PC-3 (cell line): ENCODE measurements around the gene AURKB. TPM values are rescaled to one million over a fixed set of nuclear protein-coding genes. Genes with fewer than 3 reads are reported as not detected.
A peak's percentile ranks its signal among the peaks of the same experiment; 100 is the strongest.

ENCODE experiments used
- ATAC-seq: fragments of 200-7000 bp; cut with Tn5 transposase; 2 replicates; pipeline ENCODE4 v1.9.1; 2020; ENCODE audit warnings: mild to moderate bottlenecking, moderate library complexity
- BruUV-seq: library from RNA; stranded (reverse); fragments of 400-500 nt; replicated peaks from 2 replicates; lab custom pipeline; 2021; lab: Mats Ljungman, UMichigan
- CTCF ChIA-PET: fragments of 300-600 bp; sonication (Branson Sonifier 250); formaldehyde crosslinking; loops from one replicate; lab custom pipeline; 2022; ENCODE audit warnings: antibody characterized with exemption; lab: Charles Lee
- POLR2A ChIA-PET: fragments of 300-600 bp; sonication (Branson Sonifier 250); formaldehyde crosslinking; loops from one replicate; lab custom pipeline; 2022; ENCODE audit warnings: antibody characterized with exemption; ENCODE audit not compliant: unreplicated experiment; lab: Charles Lee
- DNase-seq: peaks from one replicate; pipeline ENCODE4 v3.0.0-alpha.2; 2015
- H2AFZ ChIP-seq: fragments of 300-600 bp; sonication (generic); 2 replicates; pipeline ENCODE4 v1.6.0; 2016; ENCODE audit warnings: antibody characterized with exemption, low read length
- H3F3A ChIP-seq: fragments of 300-600 bp; sonication (generic); one replicate; pipeline ENCODE4 v1.6.0; 2017; ENCODE audit warnings: antibody characterized with exemption, low read length, control low read depth, mild to moderate bottlenecking; ENCODE audit not compliant: unreplicated experiment
- H3K27ac ChIP-seq: fragments of 300-600 bp; sonication (generic); 2 replicates; pipeline ENCODE4 v1.5.1; 2016; ENCODE audit warnings: mild to moderate bottlenecking, low read length
- H3K27me3 ChIP-seq: fragments of 300-600 bp; sonication (generic); 2 replicates; pipeline ENCODE4 v1.6.1; 2016; ENCODE audit warnings: low read length, mixed read lengths
- H3K36me3 ChIP-seq: fragments of 300-600 bp; sonication (generic); 2 replicates; pipeline ENCODE4 v1.6.1; 2016; ENCODE audit warnings: low read depth, mixed run types, low read length, mixed read lengths
- H3K4me1 ChIP-seq: fragments of 300-600 bp; sonication (generic); 2 replicates; pipeline ENCODE4 v1.5.1; 2016; ENCODE audit warnings: low read length; ENCODE audit not compliant: insufficient read depth
- H3K4me2 ChIP-seq: fragments of 300-600 bp; sonication (generic); 2 replicates; pipeline ENCODE4 v1.6.0; 2016; ENCODE audit warnings: low read length
- H3K4me3 ChIP-seq: fragments of 300-600 bp; sonication (generic); 2 replicates; pipeline ENCODE4 v1.5.1; 2016; ENCODE audit warnings: mild to moderate bottlenecking, low read length, mixed read lengths
- H3K79me2 ChIP-seq: fragments of 300-600 bp; sonication (generic); 2 replicates; pipeline ENCODE4 v1.6.1; 2017; ENCODE audit warnings: low read length, mixed read lengths
- H3K9ac ChIP-seq: fragments of 300-600 bp; sonication (generic); 2 replicates; pipeline ENCODE4 v1.6.0; 2016; ENCODE audit warnings: mild to moderate bottlenecking, low read length
- H3K9me2 ChIP-seq: fragments of 300-600 bp; sonication (generic); replicated peaks from 2 replicates; pipeline ENCODE4 v1.6.1; 2016; ENCODE audit warnings: mixed run types, low read length, mixed read lengths
- H3K9me3 ChIP-seq: fragments of 300-600 bp; sonication (generic); 2 replicates; pipeline ENCODE4 v1.6.1; 2016; ENCODE audit warnings: low read length, mixed read lengths
- H4K20me1 ChIP-seq: fragments of 300-600 bp; sonication (generic); 2 replicates; pipeline ENCODE4 v1.6.1; 2016; ENCODE audit warnings: low read length, mixed read lengths
- CTCF ChIP-seq: fragments of 300-600 bp; sonication (generic); conservative IDR thresholded peaks from 2 replicates; pipeline ENCODE4 v1.5.1; 2017; ENCODE audit warnings: antibody characterized with exemption, low read depth, mild to moderate bottlenecking, low read length
- EZH2 ChIP-seq: fragments of 300-600 bp; sonication (generic); IDR thresholded peaks from one replicate; pipeline ENCODE4 v1.6.1; 2017; ENCODE audit warnings: antibody characterized with exemption, mild to moderate bottlenecking, low read length; ENCODE audit not compliant: unreplicated experiment
- EZH2phosphoT487 ChIP-seq: fragments of 300-600 bp; sonication (generic); IDR thresholded peaks from 2 replicates; pipeline ENCODE4 v1.6.1; 2018; ENCODE audit warnings: mild to moderate bottlenecking, antibody characterized with exemption, low read length, borderline replicate concordance
- intact Hi-C: fragments of 100-400 bp; cut with micrococcal nuclease; formaldehyde crosslinking; loops from 2 replicates; pipeline ENCODE4 v1.9.0; 2023
- total RNA-seq: library from RNA; depleted of rRNA; stranded (reverse); fragments of >200 nt; gene quantifications from 2 replicates; pipeline ENCODE4 v1.2.3, GENCODE V29; 2014

Gene AURKB
- total RNA-seq, 1 experiment from 2014 or later, result 82.9 TPM

DNA sequence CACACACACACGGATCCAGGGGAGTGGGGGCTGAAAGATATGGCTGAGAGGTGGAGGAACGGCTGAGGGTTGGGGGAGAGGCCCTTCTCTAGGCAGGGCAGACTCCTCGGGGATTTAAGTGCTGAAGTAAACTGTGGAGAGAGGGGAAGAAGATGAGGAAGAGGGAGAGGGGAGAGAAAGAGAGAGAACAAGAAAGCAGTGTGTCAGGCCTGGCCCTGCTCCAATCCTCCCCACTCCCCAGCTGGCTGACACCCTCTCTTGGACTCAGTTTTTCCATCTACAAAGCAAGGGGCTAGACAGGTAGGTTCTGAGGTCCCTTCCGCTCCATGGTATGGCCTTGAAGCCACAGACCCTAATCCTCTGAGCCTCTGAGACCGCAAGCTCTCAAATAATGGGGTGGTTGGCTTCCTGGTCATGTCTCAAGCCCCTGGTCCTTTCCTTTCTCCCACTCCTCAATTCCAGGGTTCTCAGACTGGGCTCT is 49.6 kb downstream of the AURKB start:
- intact Hi-C loops, result no loop called here
- H3K4me1 ChIP-seq, result peaks cover 31% of the 10 kb centered on the region
- no peak overlapping the region for H3K27ac ChIP-seq
- 0 out of 2 replicates have a peak, but pooled peaks cover 2% of the 10 kb centered on the region for H4K20me1 ChIP-seq
- no peak overlapping the region for H3K9ac ChIP-seq
- TF ChIP-seq EZH2phosphoT487 (no peak), EZH2 (no peak), CTCF (no peak)
- ATAC-seq (no peak), DNase-seq (no peak)
- no peaks in the 10 kb centered on the region for H3K9me3 ChIP-seq
- H3K36me3 ChIP-seq, result no peaks in the 10 kb centered on the region; the same call in 1 of the 2 replicates
- CTCF ChIA-PET, result no interaction called here
- H3K9me2 ChIP-seq, result no peaks in the 10 kb centered on the region
- no peaks in the 10 kb centered on the region for H3F3A ChIP-seq
- no TSS peak for BruUV-seq
- POLR2A ChIA-PET, result no interaction called here
- peak overlapping the region; percentile 88; the same call in 1 of the 2 replicates for H3K4me3 ChIP-seq
- H3K79me2 ChIP-seq, result peaks cover 22% of the 10 kb centered on the region
- H3K27me3 ChIP-seq, result no peaks in the 10 kb centered on the region
- H3K4me2 ChIP-seq, result peak overlapping the region; percentile 96; the same call in 1 of the 2 replicates
- no peak overlapping the region for H2AFZ ChIP-seq

DNA sequence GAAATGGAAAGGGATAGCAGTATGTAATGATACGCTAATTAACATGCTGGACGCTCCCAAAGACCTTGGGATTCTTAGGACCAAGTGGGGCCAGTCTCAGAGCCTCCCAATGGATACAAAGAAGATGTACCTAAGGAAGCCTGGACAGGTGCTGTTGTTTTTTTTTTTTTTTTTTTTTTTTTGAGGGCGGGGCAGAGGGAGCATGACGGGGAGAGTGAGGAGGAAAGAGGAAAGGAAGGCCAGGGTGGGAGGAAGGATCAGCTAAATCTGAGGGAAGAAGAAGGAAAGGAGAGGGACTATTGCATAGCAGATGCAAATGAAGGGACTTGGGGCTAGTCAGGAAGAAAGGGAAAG is 50.2 kb downstream of the AURKB start:
- peaks cover 8% of the 10 kb centered on the region; the same call in 1 of the 2 replicates for H4K20me1 ChIP-seq
- no TSS peak for BruUV-seq
- peaks cover 35% of the 10 kb centered on the region for H3K4me1 ChIP-seq
- intact Hi-C loops, result no loop called here
- no peak for DNase-seq
- ChIA-PET POLR2A (no interaction called here), CTCF (no interaction called here)
- no peak overlapping the region for H2AFZ ChIP-seq
- H3K27ac ChIP-seq, result no peak overlapping the region
- no peak for ATAC-seq
- no peak overlapping the region for H3K4me2 ChIP-seq
- H3K79me2 ChIP-seq, result peaks cover 28% of the 10 kb centered on the region
- H3K4me3 ChIP-seq, result no peak overlapping the region
- no peaks in the 10 kb centered on the region for H3K9me2 ChIP-seq
- no peak overlapping the region for H3K9ac ChIP-seq
- H3K27me3 ChIP-seq, result no peaks in the 10 kb centered on the region
- no peaks in the 10 kb centered on the region; the same call in 1 of the 2 replicates for H3K36me3 ChIP-seq
- H3K9me3 ChIP-seq, result no peaks in the 10 kb centered on the region
- TF ChIP-seq CTCF (no peak), EZH2phosphoT487 (no peak), EZH2 (no peak)
- no peaks in the 10 kb centered on the region for H3F3A ChIP-seq

- DNase-seq (no peak), ATAC-seq (no peak)
- TF ChIP-seq CTCF (no peak), EZH2phosphoT487 (no peak), EZH2 (no peak)
- Histone ChIP-seq H3K9ac (no peak overlapping the region), H4K20me1 (peaks cover 13% of the 10 kb centered on the region; the same call in 1 of the 2 replicates), H3K9me2 (no peaks in the 10 kb centered on the region), H3K9me3 (no peaks in the 10 kb centered on the region), H3K4me1 (peaks cover 40% of the 10 kb centered on the region), H3K36me3 (no peaks in the 10 kb centered on the region; the same call in 1 of the 2 replicates), H3F3A (no peaks in the 10 kb centered on the region), H3K79me2 (peaks cover 33% of the 10 kb centered on the region), H3K4me3 (no peak overlapping the region), H3K4me2 (no peak overlapping the region), H3K27me3 (no peaks in the 10 kb centered on the region), H3K27ac (no peak overlapping the region), H2AFZ (no peak overlapping the region)
- ChIA-PET CTCF (no interaction called here), POLR2A (no interaction called here)
- intact Hi-C loops, result no loop called here
- no TSS peak for BruUV-seq
Observed at GRCh38 chr17:8159459-8160223, 50.7 kb downstream of the AURKB start.
